Stomach (tissue), 4 donors: Measurements from ENCODE around the gene OR5P2.
"Not testable (repeated sequence)": the region's sequence is repeated elsewhere in the genome, so short reads cannot be mapped to it uniquely, and the experiment has no call there.

Source experiments
- CTCF ChIP-seq, 7 experiments: fragments of 450-650 bp in 4 of 7; fragments of 200-600 bp in 3 of 7; sonication (generic) in 3 of 7; IDR thresholded peaks; one replicate each; pipeline ENCODE4 v1.5.1; 2016 to 2019; ENCODE audit warnings: antibody characterized with exemption in 7 of 7, control low read depth in 2 of 7, mild to moderate bottlenecking in 1 of 7
- POLR2AphosphoS5 ChIP-seq, 3 donors: sonication (generic); formaldehyde crosslinking; IDR thresholded peaks; one replicate each; pipeline ENCODE4 v1.6.1; 2016; ENCODE audit warnings: antibody characterized with exemption in 3 of 3

GRCh38 chr11:7810301-7810700 is 13.6 kb upstream of the OR5P2 start:
- not testable (repeated sequence) for TF ChIP-seq POLR2AphosphoS5, CTCF (IDR thresholded peaks at IDR 0.05)
